Transverse colon (tissue), 3 donors: Measurements from ENCODE around the gene FSTL5.

Experiments
- CTCF ChIP-seq, 5 experiments: fragments of 200-600 bp in 3 of 5; fragments of 450-650 bp in 2 of 5; sonication (generic) in 3 of 5; IDR thresholded peaks; 1 replicate in 2 of 5; 2 replicates in 3 of 5; pipeline ENCODE4 v1.5.1; 2016 to 2017; ENCODE audit warnings: antibody characterized with exemption in 5 of 5, inconsistent platforms in 3 of 5, mild to moderate bottlenecking in 2 of 5, moderate library complexity in 1 of 5
- POLR2A ChIP-seq: fragments of 450-650 bp; IDR thresholded peaks from one replicate; pipeline ENCODE4 v1.6.1; 2016; ENCODE audit warnings: antibody characterized with exemption, mild to moderate bottlenecking, moderate library complexity

- TF ChIP-seq POLR2A (no peak), CTCF (IDR thresholded peaks at IDR 0.05) (no peak)
Measured at GRCh38 chr4:161721947-161722346, 441.9 kb downstream of the FSTL5 start.
